Measurements from ENCODE around the gene CHST8. TPM values are rescaled to one million over a fixed set of nuclear protein-coding genes. Genes with fewer than 3 reads are reported as not detected.

CHST8 gene
- polyA plus RNA-seq, 3 donors: not detected

DNA sequence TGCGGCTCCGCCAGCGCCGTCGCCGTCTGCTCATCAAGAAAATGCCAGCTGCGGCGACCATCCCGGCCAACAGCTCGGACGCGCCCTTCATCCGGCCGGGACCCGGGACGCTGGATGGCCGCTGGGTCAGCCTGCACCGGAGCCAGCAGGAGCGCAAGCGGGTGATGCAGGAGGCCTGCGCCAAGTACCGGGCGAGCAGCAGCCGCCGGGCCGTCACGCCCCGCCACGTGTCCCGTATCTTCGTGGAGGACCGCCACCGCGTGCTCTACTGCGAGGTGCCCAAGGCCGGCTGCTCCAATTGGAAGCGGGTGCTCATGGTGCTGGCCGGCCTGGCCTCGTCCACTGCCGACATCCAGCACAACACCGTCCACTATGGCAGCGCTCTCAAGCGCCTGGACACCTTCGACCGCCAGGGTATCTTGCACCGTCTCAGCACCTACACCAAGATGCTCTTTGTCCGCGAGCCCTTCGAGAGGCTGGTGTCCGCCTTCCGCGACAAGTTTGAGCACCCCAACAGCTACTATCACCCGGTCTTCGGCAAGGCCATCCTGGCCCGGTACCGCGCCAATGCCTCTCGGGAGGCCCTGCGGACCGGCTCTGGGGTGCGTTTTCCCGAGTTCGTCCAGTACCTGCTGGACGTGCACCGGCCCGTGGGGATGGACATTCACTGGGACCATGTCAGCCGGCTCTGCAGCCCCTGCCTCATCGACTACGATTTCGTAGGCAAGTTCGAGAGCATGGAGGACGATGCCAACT lies 150.5 kb downstream of the CHST8 start:
- 96% methylated on average over 69 of the region's 72 CpGs for WGBS (ENCODE audit: insufficient coverage)
- Mint-ChIP-seq H3K4me1 (no peaks in the 10 kb centered on the region), H3K27ac (no peak overlapping the region), H3K4me3 (no peak overlapping the region), H3K27me3 (ENCODE audit: low read depth in 3 of 3) (peaks cover 0 to 2% (median 1%) of the 10 kb centered on the region in 3 donors), H3K36me3 (no peaks in the 10 kb centered on the region), H3K9me3 (no peaks in the 10 kb centered on the region)
- Histone ChIP-seq H3K27ac (ENCODE audit: low read depth in 1 of 2, low read length in 2 of 2) (no peak overlapping the region), H3K4me1 (ENCODE audit: control insufficient read depth in 1 of 2, insufficient read depth in 2 of 2, low read length in 2 of 2) (no peaks in the 10 kb centered on the region), H2AFZ (ENCODE audit: insufficient read depth, low read depth, low read length, poor library complexity, severe bottlenecking) (no peak overlapping the region), H3K27me3 (ENCODE audit: control insufficient read depth in 2 of 2, insufficient read depth in 2 of 2, low read length in 2 of 2) (no peaks in the 10 kb centered on the region), H4K20me1 (ENCODE audit: insufficient read depth, low read length) (no peaks in the 10 kb centered on the region), H3K9ac (ENCODE audit: insufficient read depth, low read length, poor library complexity, severe bottlenecking) (no peak overlapping the region), H3K4me2 (replicated peaks; ENCODE audit: extremely low read depth, low read length, poor library complexity, severe bottlenecking) (no peak overlapping the region), H3K79me2 (ENCODE audit: insufficient read depth, low read length) (no peaks in the 10 kb centered on the region), H3K36me3 (replicated peaks in 1 of 2; ENCODE audit: control insufficient read depth in 1 of 2, insufficient read depth in 2 of 2, low read length in 2 of 2) (no peaks in the 10 kb centered on the region), H3K9me3 (replicated peaks in 1 of 2; ENCODE audit: control insufficient read depth in 1 of 2, insufficient read depth in 1 of 2, low read length in 2 of 2) (no peaks in the 10 kb centered on the region), H3K4me3 (replicated peaks in 1 of 3; ENCODE audit: low read depth in 2 of 3, low read length in 3 of 3) (no peak overlapping the region)
- TF ChIP-seq, protein P1, sequence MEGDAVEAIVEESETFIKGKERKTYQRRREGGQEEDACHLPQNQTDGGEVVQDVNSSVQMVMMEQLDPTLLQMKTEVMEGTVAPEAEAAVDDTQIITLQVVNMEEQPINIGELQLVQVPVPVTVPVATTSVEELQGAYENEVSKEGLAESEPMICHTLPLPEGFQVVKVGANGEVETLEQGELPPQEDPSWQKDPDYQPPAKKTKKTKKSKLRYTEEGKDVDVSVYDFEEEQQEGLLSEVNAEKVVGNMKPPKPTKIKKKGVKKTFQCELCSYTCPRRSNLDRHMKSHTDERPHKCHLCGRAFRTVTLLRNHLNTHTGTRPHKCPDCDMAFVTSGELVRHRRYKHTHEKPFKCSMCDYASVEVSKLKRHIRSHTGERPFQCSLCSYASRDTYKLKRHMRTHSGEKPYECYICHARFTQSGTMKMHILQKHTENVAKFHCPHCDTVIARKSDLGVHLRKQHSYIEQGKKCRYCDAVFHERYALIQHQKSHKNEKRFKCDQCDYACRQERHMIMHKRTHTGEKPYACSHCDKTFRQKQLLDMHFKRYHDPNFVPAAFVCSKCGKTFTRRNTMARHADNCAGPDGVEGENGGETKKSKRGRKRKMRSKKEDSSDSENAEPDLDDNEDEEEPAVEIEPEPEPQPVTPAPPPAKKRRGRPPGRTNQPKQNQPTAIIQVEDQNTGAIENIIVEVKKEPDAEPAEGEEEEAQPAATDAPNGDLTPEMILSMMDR (IDR thresholded peaks at IDR 0.05): no peak
- no peak for DNase-seq
- intact Hi-C loops (cut with micrococcal nuclease): loop anchor here (5.0 to 10.0 kb wide), 3 partner anchors 373 to 647 kb away; no protein-coding TSS in a partner anchor

DNA sequence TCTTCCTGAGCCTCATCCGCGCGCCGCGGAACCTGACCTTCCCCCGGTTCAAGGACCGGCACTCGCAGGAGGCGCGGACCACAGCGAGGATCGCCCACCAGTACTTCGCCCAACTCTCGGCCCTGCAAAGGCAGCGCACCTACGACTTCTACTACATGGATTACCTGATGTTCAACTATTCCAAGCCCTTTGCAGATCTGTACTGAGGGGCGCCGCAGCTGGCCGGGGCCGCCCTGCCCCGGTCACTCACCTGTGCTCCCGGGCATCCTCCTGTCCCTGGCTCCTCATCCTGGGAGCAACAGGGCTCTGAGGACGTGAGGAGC lies 151.1 kb downstream of the CHST8 start:
- Histone ChIP-seq H3K27me3 (ENCODE audit: control insufficient read depth in 2 of 2, insufficient read depth in 2 of 2, low read length in 2 of 2) (no peaks in the 10 kb centered on the region), H3K36me3 (replicated peaks in 1 of 2; ENCODE audit: control insufficient read depth in 1 of 2, insufficient read depth in 2 of 2, low read length in 2 of 2) (no peaks in the 10 kb centered on the region), H3K9ac (ENCODE audit: insufficient read depth, low read length, poor library complexity, severe bottlenecking) (no peak overlapping the region), H3K4me2 (replicated peaks; ENCODE audit: extremely low read depth, low read length, poor library complexity, severe bottlenecking) (no peak overlapping the region), H3K9me3 (replicated peaks in 1 of 2; ENCODE audit: control insufficient read depth in 1 of 2, insufficient read depth in 1 of 2, low read length in 2 of 2) (no peaks in the 10 kb centered on the region), H3K4me1 (ENCODE audit: control insufficient read depth in 1 of 2, insufficient read depth in 2 of 2, low read length in 2 of 2) (no peaks in the 10 kb centered on the region), H2AFZ (ENCODE audit: insufficient read depth, low read depth, low read length, poor library complexity, severe bottlenecking) (no peak overlapping the region), H4K20me1 (ENCODE audit: insufficient read depth, low read length) (no peaks in the 10 kb centered on the region), H3K27ac (ENCODE audit: low read depth in 1 of 2, low read length in 2 of 2) (no peak overlapping the region), H3K4me3 (replicated peaks in 1 of 3; ENCODE audit: low read depth in 2 of 3, low read length in 3 of 3) (no peak overlapping the region), H3K79me2 (ENCODE audit: insufficient read depth, low read length) (no peaks in the 10 kb centered on the region)
- Mint-ChIP-seq H3K27ac (no peak overlapping the region), H3K4me3 (no peak overlapping the region), H3K4me1 (no peaks in the 10 kb centered on the region), H3K9me3 (no peaks in the 10 kb centered on the region), H3K36me3 (no peaks in the 10 kb centered on the region), H3K27me3 (ENCODE audit: low read depth in 3 of 3) (peaks cover 1 to 2% (median 2%) of the 10 kb centered on the region in 3 donors)
- no peak for DNase-seq
- TF ChIP-seq, protein P1 (IDR thresholded peaks at IDR 0.05): no peak
- intact Hi-C loops (cut with micrococcal nuclease): loop anchor here (5.0 to 10.0 kb wide), 3 partner anchors 372 to 648 kb away; no protein-coding TSS in a partner anchor
- WGBS (ENCODE audit: insufficient coverage): 95% methylated on average over 23 of the region's 23 CpGs

Measured in CD14-positive monocyte (primary cell).